Heart left ventricle (tissue), 16 donors: Measurements from ENCODE around the gene TPX2. TPM values are rescaled to one million over a fixed set of nuclear protein-coding genes. Genes with fewer than 3 reads are reported as not detected.

ENCODE experiments used
- ATAC-seq, 4 donors: fragments of 200-7000 bp; cut with Tn5 transposase; one replicate each; pipeline ENCODE4 v1.9.1; 2020 to 2022; ENCODE audit warnings: moderate library complexity in 4 of 4, mild to moderate bottlenecking in 3 of 4, moderate number of reproducible peaks in 1 of 4
- DNase-seq, 5 donors: peaks; one replicate each; pipeline ENCODE4 v3.0.0-alpha.2; 2020
- H3K27ac ChIP-seq, 12 donors: fragments of 200-600 bp; sonication (generic) in 4 of 12; one replicate each; pipeline versions ENCODE4 v1.5.0 to v1.8.0; 2016 to 2022; ENCODE audit warnings: mild to moderate bottlenecking in 2 of 12
- H3K27me3 ChIP-seq, 9 donors: fragments of 200-600 bp; sonication (generic) in 2 of 9; one replicate each; pipeline versions ENCODE4 v1.5.1 to v1.8.0; 2016 to 2022; ENCODE audit warnings: mild to moderate bottlenecking in 3 of 9
- H3K36me3 ChIP-seq, 9 donors: fragments of 200-600 bp; sonication (generic) in 2 of 9; one replicate each; pipeline versions ENCODE4 v1.5.0 to v1.8.0; 2018 to 2022; ENCODE audit warnings: mild to moderate bottlenecking in 2 of 9
- H3K4me1 ChIP-seq, 12 donors: fragments of 200-600 bp; sonication (generic) in 4 of 12; one replicate each; pipeline versions ENCODE4 v1.5.0 to v1.8.0; 2016 to 2022; ENCODE audit warnings: mild to moderate bottlenecking in 3 of 12
- H3K4me3 ChIP-seq, 12 donors: fragments of 200-600 bp; sonication (generic) in 4 of 12; one replicate each; pipeline versions ENCODE4 v1.5.0 to v1.8.0; 2017 to 2022; ENCODE audit warnings: mild to moderate bottlenecking in 9 of 12, moderate library complexity in 4 of 12
- H3K9me3 ChIP-seq, 12 donors: fragments of 200-600 bp; sonication (generic) in 4 of 12; one replicate each; pipeline versions ENCODE4 v1.5.0 to v1.8.0; 2016 to 2022; ENCODE audit warnings: mild to moderate bottlenecking in 1 of 12
- CTCF ChIP-seq, 12 donors: fragments of 200-600 bp; sonication (generic) in 4 of 12; IDR thresholded peaks; one replicate each; pipeline versions ENCODE4 v1.5.0 to v1.8.0; 2018 to 2022; ENCODE audit warnings: antibody characterized with exemption in 12 of 12, mild to moderate bottlenecking in 5 of 12
- POLR2A ChIP-seq, 2 donors: fragments of 450-650 bp; IDR thresholded peaks; one replicate each; pipeline ENCODE4 v1.6.1; 2017; ENCODE audit warnings: antibody characterized with exemption in 2 of 2, mild to moderate bottlenecking in 2 of 2, moderate library complexity in 2 of 2
- WGBS, 4 donors: extraction: QIAGEN DNeasy Blood & Tissue Kit in 2 of 4; methylation state at CpG; one replicate each; pipeline versions ENCODE4 v1.1.5 to v1.1.7; 2013 to 2018; 5-methylcytosine and 5-hydroxymethylcytosine counted together
- intact Hi-C, 10 donors: fragments of 100-400 bp; cut with DNase I; formaldehyde crosslinking; loops; one replicate each; pipeline versions ENCODE4 v1.11.1 to v1.14.2; 2022
- polyA plus RNA-seq, 2 donors: library from polyadenylated mRNA; stranded (reverse); fragments of 200-250 nt; gene quantifications; one replicate each; pipeline ENCODE4 v1.2.3, GENCODE V29; 2013
- total RNA-seq, 9 donors: library from RNA; depleted of rRNA in 2 of 9; stranded (reverse); fragments of >200 nt in 2 of 9; fragmentation: NEBNext Ultra II Directional in 3 of 9; extraction: Animal tissue kit (Norgen Biotek cat#: 25700) in 3 of 9; gene quantifications; one replicate each; pipeline versions ENCODE4 v1.1.0 to v1.2.4, GENCODE V29; 2016 to 2023
- donor health status: ischemic (EF 13 %, LVEDD 7.1; RV severe dilation, severe dysfunction).
- donor health status: healthy with polysubstance abuse.
- donor health status: DM: no; HTN: yes; CAD: no.
- donor health status: DM: no; HTN: no; CAD: no.
- donor health status: ischemic (EF 25% LVEDD 6.9; RV normal size, moderate dysfunction).
- donor health status: ischemic (EF 25% LVEDD 5.7; RV mildly dilated, moderate dysfunction).
- donor health status: healthy.
- donor health status: DM: yes; HTN: yes; CAD: no.
- donor health status: ischemic (EF 35%, LVEDD 5.7; RV mildly dilated, moderate dysfunction).
- donor health status: nonischemic (EF 11% LVEDD 7.7; RV severe dilation, severe dysfunction).
- donor health status: DM: yes; HTN: yes; CAD: no.
- donor health status: PGD.
- donor health status: ischemic (EF 29% LVEDD 5.4; RV normal size, mild dysfunction).
- donor health status: nonischemic (EF 23%, LVEDD 6.1; RV moderate dilation, normal function).

The TPX2 gene
- total and polyA plus RNA-seq, 11 donors = 0.04 to 15.2 (median 0.77) TPM

- Histone ChIP-seq H3K4me1 (peaks cover 13 to 84% (median 54%) of the 10 kb centered on the region in 12 donors), H3K27ac (peak overlapping the region in 2 of 12 donors; percentile 41 to 80)
Observed at GRCh38 chr20:31693402-31693801, 45.7 kb upstream of the TPX2 start.

GRCh38 chr20:31693987-31694661 lies 45.0 kb upstream of the TPX2 start:
- Histone ChIP-seq H3K4me3 (no peak overlapping the region), H3K27ac (peak overlapping the region in 10 of 12 donors; percentile 3 to 80 (median 42)), H3K36me3 (peaks cover 0 to 46% (median 17%) of the 10 kb centered on the region in 9 donors), H3K27me3 (no peaks in the 10 kb centered on the region), H3K4me1 (peaks cover 15 to 91% (median 62%) of the 10 kb centered on the region in 12 donors), H3K9me3 (no peaks in the 10 kb centered on the region)
- intact Hi-C loops = no loop called here
- 57 to 73% (median 69%) methylated on average over 4 of the region's 4 CpGs for WGBS, 4 donors
- no peak for TF ChIP-seq POLR2A (IDR thresholded peaks at IDR 0.05)
- TF ChIP-seq CTCF (IDR thresholded peaks at IDR 0.05) = no peak
- no peak for ATAC-seq
- DNase-seq = no peak

More at GRCh38 chr20:31693402-31693801, 45.7 kb upstream of the TPX2 start:
- intact Hi-C loops = no loop called here
- Histone ChIP-seq H3K36me3 (peaks cover 0 to 52% (median 20%) of the 10 kb centered on the region in 9 donors), H3K4me3 (no peak overlapping the region), H3K9me3 (no peaks in the 10 kb centered on the region), H3K27me3 (no peaks in the 10 kb centered on the region)
- 85 to 88% (median 88%) methylated on average over 6 of the region's 6 CpGs for WGBS, 4 donors
- TF ChIP-seq CTCF (IDR thresholded peaks at IDR 0.05) (no peak), POLR2A (IDR thresholded peaks at IDR 0.05) (no peak)
- ATAC-seq (no peak), DNase-seq (no peak)

- ATAC-seq = no peak
- TF ChIP-seq POLR2A (IDR thresholded peaks at IDR 0.05) (no peak), CTCF (IDR thresholded peaks at IDR 0.05) (no peak)
- no peak overlapping the region for H3K4me3 ChIP-seq
- H3K4me1 ChIP-seq = peaks cover 23 to 95% (median 66%) of the 10 kb centered on the region in 12 donors
- WGBS, 4 donors = 80 to 86% (median 83%) methylated on average over 5 of the region's 5 CpGs
- H3K27me3 ChIP-seq = no peaks in the 10 kb centered on the region
- intact Hi-C loops = no loop called here
- H3K9me3 ChIP-seq = no peaks in the 10 kb centered on the region
- peak overlapping the region in 10 of 12 donors; percentile 3 to 80 (median 42) for H3K27ac ChIP-seq
- H3K36me3 ChIP-seq = peaks cover 0 to 38% (median 17%) of the 10 kb centered on the region in 9 donors
- no peak for DNase-seq
Observed at GRCh38 chr20:31694842-31695593, 44.1 kb upstream of the TPX2 start.
